ENCODE measurements around the gene C19orf38.
"Not testable (repeated sequence)": the region's sequence is repeated elsewhere in the genome, so short reads cannot be mapped to it uniquely, and the experiment has no call there.

Gene C19orf38

GRCh38 chr19:10876459-10877240 is 28.4 kb downstream of the C19orf38 start:
- DNase-seq (ENCODE audit: low read depth) = no peak

GRCh38 chr19:10877608-10878007 is 29.4 kb downstream of the C19orf38 start:
- DNase-seq (ENCODE audit: low read depth) = not testable (repeated sequence)

- no peak for DNase-seq (ENCODE audit: low read depth)
These were observed 30.0 kb downstream of the C19orf38 start for GRCh38 chr19:10878253-10878652.

- DNase-seq (ENCODE audit: low read depth) = no peak
These were observed 33.3 kb downstream of the C19orf38 start for GRCh38 chr19:10881403-10882107.

- DNase-seq (ENCODE audit: low read depth) = no peak
These were observed 33.9 kb downstream of the C19orf38 start for GRCh38 chr19:10882108-10882457.

- no peak for DNase-seq (ENCODE audit: low read depth)
These were observed 36.1 kb downstream of the C19orf38 start for GRCh38 chr19:10884274-10884673.

- DNase-seq (ENCODE audit: low read depth) = no peak
These were observed 37.3 kb downstream of the C19orf38 start for GRCh38 chr19:10885201-10886169.

GRCh38 chr19:10887616-10888367 is 39.6 kb downstream of the C19orf38 start:
- no peak for DNase-seq (ENCODE audit: low read depth)

GRCh38 chr19:10888421-10888866 is 40.2 kb downstream of the C19orf38 start:
- no peak for DNase-seq (ENCODE audit: low read depth)

- no peak for DNase-seq (ENCODE audit: low read depth)
These were observed 41.7 kb downstream of the C19orf38 start for GRCh38 chr19:10889880-10890279.

GRCh38 chr19:10891405-10892086 is 43.3 kb downstream of the C19orf38 start:
- no peak for DNase-seq (ENCODE audit: low read depth)

- DNase-seq (ENCODE audit: low read depth) = no peak
These were observed 44.0 kb downstream of the C19orf38 start for GRCh38 chr19:10892256-10892655.

- no peak for DNase-seq (ENCODE audit: low read depth)
These were observed 46.6 kb downstream of the C19orf38 start for GRCh38 chr19:10894911-10895213.

- DNase-seq (ENCODE audit: low read depth) = no peak
These were observed 47.1 kb downstream of the C19orf38 start for GRCh38 chr19:10895363-10895762.

GRCh38 chr19:10895920-10896319 is 47.7 kb downstream of the C19orf38 start:
- DNase-seq (ENCODE audit: low read depth) = no peak

GRCh38 chr19:10896851-10897526 is 48.8 kb downstream of the C19orf38 start:
- DNase-seq (ENCODE audit: low read depth) = no peak

GRCh38 chr19:10898633-10899032 is 50.4 kb downstream of the C19orf38 start:
- DNase-seq (ENCODE audit: low read depth) = no peak

GRCh38 chr19:10899151-10899653 is 51.0 kb downstream of the C19orf38 start:
- DNase-seq (ENCODE audit: low read depth) = no peak

- no peak for DNase-seq (ENCODE audit: low read depth)
These were observed 59.7 kb downstream of the C19orf38 start for GRCh38 chr19:10907925-10908324.

GRCh38 chr19:10908380-10908960 is 60.3 kb downstream of the C19orf38 start:
- no peak for DNase-seq (ENCODE audit: low read depth)
